Measurements from ENCODE around the gene CERS6.

- TF ChIP-seq, protein P1, sequence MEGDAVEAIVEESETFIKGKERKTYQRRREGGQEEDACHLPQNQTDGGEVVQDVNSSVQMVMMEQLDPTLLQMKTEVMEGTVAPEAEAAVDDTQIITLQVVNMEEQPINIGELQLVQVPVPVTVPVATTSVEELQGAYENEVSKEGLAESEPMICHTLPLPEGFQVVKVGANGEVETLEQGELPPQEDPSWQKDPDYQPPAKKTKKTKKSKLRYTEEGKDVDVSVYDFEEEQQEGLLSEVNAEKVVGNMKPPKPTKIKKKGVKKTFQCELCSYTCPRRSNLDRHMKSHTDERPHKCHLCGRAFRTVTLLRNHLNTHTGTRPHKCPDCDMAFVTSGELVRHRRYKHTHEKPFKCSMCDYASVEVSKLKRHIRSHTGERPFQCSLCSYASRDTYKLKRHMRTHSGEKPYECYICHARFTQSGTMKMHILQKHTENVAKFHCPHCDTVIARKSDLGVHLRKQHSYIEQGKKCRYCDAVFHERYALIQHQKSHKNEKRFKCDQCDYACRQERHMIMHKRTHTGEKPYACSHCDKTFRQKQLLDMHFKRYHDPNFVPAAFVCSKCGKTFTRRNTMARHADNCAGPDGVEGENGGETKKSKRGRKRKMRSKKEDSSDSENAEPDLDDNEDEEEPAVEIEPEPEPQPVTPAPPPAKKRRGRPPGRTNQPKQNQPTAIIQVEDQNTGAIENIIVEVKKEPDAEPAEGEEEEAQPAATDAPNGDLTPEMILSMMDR (IDR thresholded peaks at IDR 0.05; ENCODE audit: low read depth, low read length, missing input control): no peak
- TF ChIP-seq GABPA (IDR thresholded peaks at IDR 0.05 in 1 of 2, conservative IDR thresholded peaks at IDR 0.05 in 1 of 2) (no peak), TAF1 (conservative IDR thresholded peaks at IDR 0.05) (no peak), YY1 (IDR thresholded peaks at IDR 0.05) (no peak), ATF3 (IDR thresholded peaks at IDR 0.05) (no peak), JUND (IDR thresholded peaks at IDR 0.05) (no peak), EGR1 (IDR thresholded peaks at IDR 0.05; ENCODE audit: low read depth in 2 of 2) (no peak), HNF4A (conservative IDR thresholded peaks at IDR 0.05) (no peak), RAD21 (IDR thresholded peaks at IDR 0.05) (no peak)
- TF ChIP-seq, protein P2, sequence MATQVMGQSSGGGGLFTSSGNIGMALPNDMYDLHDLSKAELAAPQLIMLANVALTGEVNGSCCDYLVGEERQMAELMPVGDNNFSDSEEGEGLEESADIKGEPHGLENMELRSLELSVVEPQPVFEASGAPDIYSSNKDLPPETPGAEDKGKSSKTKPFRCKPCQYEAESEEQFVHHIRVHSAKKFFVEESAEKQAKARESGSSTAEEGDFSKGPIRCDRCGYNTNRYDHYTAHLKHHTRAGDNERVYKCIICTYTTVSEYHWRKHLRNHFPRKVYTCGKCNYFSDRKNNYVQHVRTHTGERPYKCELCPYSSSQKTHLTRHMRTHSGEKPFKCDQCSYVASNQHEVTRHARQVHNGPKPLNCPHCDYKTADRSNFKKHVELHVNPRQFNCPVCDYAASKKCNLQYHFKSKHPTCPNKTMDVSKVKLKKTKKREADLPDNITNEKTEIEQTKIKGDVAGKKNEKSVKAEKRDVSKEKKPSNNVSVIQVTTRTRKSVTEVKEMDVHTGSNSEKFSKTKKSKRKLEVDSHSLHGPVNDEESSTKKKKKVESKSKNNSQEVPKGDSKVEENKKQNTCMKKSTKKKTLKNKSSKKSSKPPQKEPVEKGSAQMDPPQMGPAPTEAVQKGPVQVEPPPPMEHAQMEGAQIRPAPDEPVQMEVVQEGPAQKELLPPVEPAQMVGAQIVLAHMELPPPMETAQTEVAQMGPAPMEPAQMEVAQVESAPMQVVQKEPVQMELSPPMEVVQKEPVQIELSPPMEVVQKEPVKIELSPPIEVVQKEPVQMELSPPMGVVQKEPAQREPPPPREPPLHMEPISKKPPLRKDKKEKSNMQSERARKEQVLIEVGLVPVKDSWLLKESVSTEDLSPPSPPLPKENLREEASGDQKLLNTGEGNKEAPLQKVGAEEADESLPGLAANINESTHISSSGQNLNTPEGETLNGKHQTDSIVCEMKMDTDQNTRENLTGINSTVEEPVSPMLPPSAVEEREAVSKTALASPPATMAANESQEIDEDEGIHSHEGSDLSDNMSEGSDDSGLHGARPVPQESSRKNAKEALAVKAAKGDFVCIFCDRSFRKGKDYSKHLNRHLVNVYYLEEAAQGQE (IDR thresholded peaks at IDR 0.05): no peak
- TF ChIP-seq, protein P3, sequence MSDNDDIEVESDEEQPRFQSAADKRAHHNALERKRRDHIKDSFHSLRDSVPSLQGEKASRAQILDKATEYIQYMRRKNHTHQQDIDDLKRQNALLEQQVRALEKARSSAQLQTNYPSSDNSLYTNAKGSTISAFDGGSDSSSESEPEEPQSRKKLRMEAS (IDR thresholded peaks at IDR 0.05): no peak
These were observed 331.2 kb downstream of the CERS6 start for GRCh38 chr2:168787098-168787781.

Data from liver (tissue), 3 donors.